Activated CD8-positive, alpha-beta memory T cell treated with anti-CD3 and anti-CD28 coated beads, Interleukin-2, amount 50 U/mL, for 24 hours (primary cell): Measurements from ENCODE around the gene BCAN.
"Not testable (repeated sequence)": the region's sequence is repeated elsewhere in the genome, so short reads cannot be mapped to it uniquely, and the experiment has no call there.

Source experiments
- DNase-seq: peaks from one replicate; pipeline ENCODE4 v3.0.0-alpha.2; 2020; ENCODE audit errors: extremely low read depth

The BCAN gene

GRCh38 chr1:156641761-156642264 is at the start of gene BCAN:
BCAN (plus strand) TSS chr1:156642117; CDS start chr1:156646055, 3,938 bp downstream.
- DNase-seq, result no peak

GRCh38 chr1:156592158-156592909 is 49.6 kb upstream of the BCAN start:
- DNase-seq, result no peak

DNA sequence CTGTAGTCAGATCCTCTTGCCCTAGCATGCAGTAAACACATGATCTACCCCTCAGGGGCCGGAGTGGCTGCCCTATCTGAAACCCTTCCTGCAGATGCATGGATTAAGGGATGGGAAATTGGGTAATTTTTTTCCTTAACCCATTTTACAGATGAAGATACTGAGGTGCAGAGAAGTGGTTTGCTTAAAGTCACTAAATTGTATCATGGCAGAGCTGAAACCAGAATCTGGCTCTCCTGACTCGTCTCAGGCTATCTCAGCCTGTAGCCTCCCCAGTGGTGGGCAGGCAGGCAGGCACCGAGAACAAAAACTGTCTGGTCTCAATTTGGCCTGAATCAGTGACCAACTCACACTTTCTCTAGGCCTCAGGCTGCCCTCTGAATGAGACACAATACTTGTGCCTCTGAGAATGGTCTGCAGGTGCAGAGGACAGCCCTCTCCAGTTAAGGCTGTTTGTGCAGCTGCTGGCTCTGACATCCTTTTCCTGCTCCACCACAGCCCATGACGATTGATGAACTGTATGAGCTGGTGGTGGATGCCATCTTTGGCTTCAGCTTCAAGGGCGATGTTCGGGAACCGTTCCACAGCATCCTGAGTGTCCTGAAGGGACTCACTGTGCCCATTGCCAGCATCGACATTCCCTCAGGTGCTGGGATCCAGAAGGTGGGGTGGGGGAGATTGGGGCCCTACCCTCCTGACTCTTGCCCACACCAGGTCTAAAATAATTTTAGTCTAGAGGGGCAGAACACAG is 48.8 kb upstream of the BCAN start:
- no peak for DNase-seq

DNA sequence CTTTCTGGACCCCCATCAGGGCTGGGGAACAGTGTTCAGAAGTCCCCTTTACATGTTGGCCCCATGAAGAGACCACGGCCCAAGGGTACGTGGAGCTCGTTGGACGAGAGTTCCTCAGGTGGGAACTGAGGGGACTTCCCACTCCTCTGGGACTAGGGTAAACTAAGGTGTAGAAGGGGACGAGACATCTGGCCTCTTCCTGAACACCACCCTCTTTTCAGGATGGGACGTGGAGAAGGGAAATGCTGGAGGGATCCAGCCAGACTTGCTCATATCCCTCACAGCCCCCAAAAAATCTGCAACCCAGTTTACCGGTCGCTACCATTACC is 48.3 kb upstream of the BCAN start:
- no peak for DNase-seq

DNA sequence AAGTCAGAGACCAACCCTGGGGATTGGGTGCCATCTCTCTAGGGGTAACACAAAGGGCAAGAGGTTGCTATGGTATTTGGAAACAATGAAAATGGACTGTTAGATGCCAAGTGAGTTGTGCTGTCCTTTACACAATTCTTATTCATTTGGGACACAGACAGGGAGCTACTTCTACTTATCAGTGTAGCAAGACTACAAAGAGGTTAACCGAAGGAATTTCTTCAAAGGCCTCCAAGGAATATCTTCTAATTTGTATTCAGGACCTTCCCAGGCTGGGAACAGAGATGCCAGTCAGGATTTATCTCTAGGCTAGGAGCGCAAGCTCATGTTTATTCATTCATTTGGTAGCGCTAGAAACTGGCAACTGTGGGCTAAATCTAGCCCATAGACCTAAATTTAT is 47.7 kb upstream of the BCAN start:
- no peak for DNase-seq

GRCh38 chr1:156595016-156595415 is 46.9 kb upstream of the BCAN start:
- DNase-seq, result no peak

- no peak for DNase-seq
Measured at GRCh38 chr1:156596426-156596825, 45.5 kb upstream of the BCAN start.

DNA sequence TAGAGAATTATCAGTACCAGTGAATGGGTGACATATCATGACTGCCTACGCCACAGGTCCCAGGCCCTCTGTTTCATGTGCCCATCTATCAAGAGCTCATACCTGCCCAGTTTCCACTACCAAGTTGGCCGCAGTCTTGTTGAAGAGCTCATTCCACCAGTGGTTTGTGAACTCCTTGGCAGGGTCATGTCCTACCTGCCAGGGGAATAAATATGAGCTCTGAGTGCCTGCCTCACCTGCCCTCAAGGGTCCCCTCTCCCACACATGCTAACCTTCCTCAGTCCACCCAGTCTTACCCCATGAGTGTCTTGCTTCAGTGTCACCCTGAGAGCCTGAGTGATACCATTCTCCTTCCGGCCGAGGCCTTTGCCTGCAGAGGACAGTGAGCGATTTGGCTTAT is 43.8 kb upstream of the BCAN start:
- no peak for DNase-seq

DNA sequence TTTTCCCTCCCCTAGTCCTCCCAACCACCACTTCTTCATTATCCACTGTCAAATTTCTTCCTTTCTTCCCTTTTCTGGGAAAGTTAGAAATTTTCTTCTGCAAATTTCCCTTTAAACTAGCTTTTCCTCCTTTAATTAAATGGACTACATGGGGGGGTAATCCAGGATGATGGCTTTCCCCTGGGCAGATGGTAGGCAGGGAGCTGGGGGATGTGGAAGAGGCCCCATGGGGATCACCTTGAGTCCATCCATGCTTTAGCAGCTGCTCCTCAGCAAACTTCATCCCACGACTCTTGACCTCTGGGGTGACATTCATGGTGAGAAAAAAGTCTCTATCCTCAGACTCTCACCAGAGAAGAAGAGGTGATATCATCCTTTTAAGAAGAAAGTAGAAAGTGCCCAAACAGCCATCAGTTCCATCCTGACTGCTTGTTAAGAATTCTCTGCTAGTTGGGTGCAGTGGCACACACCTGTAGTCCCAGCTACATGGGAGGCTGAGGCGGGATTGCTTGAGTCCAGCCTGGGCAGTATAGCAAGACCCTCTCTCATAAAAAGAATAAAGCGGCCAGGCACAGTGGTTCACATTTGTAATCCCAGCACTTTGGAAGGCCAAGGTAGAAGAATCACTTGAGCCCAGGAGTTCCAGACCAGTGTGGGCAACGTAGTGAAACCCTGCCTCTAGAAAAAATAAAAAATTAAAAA is 43.0 kb upstream of the BCAN start:
- DNase-seq, result no peak

GRCh38 chr1:156599811-156600210 is 42.1 kb upstream of the BCAN start:
- DNase-seq, result no peak

GRCh38 chr1:156600733-156601121 is 41.2 kb upstream of the BCAN start:
- no peak for DNase-seq

- DNase-seq, result peak; percentile 58
Measured at GRCh38 chr1:156601122-156601830, 40.6 kb upstream of the BCAN start, which contains the start of gene GPATCH4. GPATCH4 (minus strand) TSS chr1:156601479.

DNA sequence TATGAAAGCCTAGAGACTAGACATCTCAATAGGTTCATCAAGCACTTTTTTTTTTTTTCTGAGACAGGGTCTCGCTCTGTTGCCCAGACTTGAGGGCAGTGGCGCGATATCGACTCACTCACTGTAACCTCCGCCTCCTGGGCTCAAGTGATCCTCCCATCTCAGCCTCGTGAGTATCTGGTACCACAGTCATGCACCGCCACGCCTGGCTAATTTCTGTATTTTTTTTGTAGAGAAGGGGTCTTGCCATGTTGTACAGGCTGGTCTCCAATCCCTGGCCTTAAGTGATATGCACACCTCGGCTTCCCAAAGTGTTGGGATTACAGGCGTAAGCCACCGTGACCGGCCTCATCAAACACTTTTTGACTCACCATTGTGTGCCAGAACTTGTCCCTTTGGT is 40.0 kb upstream of the BCAN start:
- no peak for DNase-seq

DNA sequence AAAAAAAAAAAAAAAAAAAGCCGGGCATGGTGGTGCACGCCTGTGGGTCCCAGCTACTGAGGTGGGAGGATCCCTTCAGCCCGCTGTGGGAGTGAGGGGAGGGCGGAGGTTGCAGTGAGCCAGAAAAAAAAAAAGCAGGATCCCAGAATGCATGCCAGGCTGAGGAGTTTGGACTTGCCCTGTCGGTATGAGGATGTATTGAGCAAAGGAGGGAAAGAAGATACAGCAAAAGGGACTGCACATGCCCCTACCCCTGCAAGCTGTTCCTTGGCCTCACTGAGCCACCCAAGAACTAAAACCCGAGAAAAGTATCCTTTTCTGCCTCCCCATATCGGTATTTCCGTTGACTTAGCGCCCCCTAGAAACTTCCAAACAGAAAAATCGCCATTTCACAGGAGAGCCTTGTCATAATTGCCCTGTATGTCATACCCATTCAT is 39.3 kb upstream of the BCAN start:
- no peak for DNase-seq

DNA sequence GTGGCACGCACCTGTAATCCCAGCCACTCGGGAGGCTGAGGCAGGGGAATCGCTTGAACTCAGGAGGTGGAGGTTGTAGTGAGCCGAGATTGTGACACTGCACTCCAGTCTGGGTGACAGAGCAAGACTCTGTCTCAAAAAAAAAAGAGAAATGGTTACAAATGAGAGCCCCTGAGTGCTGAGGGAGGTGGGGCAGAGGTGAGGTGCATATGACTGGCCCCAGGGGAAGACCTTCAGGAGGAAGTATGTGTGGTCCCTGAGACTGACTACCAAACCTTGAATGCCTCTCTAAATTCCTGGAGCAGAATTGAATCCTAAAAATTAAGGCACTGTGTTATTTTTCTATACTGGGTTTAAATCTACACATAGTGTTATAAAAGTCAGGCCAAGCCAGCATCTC is 34.6 kb upstream of the BCAN start:
- not testable (repeated sequence) for DNase-seq

- DNase-seq, result no peak
Measured at GRCh38 chr1:156608036-156608674, 33.8 kb upstream of the BCAN start.

DNA sequence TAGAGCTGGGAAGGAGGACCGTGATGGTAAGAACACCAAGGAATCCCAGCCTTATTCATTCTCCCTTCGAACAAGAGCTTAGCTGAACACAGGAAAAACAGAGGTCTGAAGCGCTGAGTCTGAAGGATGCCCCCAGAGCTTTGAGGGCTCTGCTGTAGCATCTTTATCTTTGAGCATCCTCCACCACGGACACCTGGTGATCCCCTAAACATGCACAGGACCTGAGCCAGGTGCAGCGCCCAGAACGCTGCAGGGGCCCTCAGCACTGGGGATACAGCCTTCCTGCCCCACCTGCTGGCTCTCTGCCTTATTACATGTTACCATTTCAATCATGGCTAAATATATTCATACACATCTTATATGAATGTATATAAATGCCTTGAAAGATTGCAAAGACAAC is 32.9 kb upstream of the BCAN start:
- no peak for DNase-seq

GRCh38 chr1:156610072-156610471 is 31.8 kb upstream of the BCAN start:
- not testable (repeated sequence) for DNase-seq

DNA sequence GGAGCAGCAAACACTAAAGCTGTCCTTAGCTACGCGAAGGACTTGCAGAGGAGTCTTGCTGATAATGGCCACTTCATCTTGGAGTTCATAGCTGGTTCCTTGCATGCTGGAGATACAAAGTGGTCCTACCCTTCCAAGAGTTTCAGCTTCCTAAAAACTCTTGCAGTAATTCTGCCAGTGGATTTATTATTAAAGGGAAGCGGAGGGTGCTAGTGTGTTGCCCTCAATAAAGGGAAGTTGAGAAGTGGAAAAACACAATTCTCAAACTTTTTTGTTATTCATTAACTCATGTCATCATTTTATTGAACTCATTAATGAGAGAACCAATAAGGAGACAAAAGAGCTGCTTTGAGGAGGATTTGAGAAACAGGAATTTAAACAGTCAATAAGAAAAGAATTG is 29.3 kb upstream of the BCAN start:
- DNase-seq, result no peak

GRCh38 chr1:156615946-156616345 is 26.0 kb upstream of the BCAN start:
- DNase-seq, result no peak

DNA sequence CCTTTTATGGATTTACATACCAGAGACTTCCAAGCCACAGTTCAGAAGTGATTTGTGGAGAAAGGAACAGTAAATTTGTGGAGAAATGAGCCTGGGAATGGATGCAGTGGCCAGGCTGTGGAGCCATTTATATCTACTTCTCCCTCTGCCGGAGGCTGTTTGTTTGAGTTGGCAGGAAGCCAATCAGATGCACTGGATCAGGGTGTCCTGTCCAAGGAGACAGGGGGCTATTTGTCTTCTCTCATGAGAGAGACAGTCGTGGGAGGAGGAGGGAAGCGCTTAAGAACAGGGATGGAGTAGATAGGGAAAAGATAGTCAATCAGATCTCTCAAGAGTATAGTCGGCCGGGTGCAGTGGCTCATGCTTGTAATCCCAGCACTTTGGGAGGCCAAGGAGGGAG is 25.5 kb upstream of the BCAN start:
- DNase-seq, result no peak
